Psoas muscle (tissue), 8 donors: ENCODE data around the gene NEMF. TPM values are rescaled to one million over a fixed set of nuclear protein-coding genes. Genes with fewer than 3 reads are reported as not detected.
A peak's percentile ranks its signal among the peaks of the same experiment; 100 is the strongest.
"Not testable (repeated sequence)": the region's sequence is repeated elsewhere in the genome, so short reads cannot be mapped to it uniquely, and the experiment has no call there.

Source experiments
- ATAC-seq, 4 donors: fragments of 200-7000 bp; cut with Tn5 transposase; one replicate each; pipeline ENCODE4 v1.9.1; 2020; ENCODE audit warnings: moderate library complexity in 3 of 4, mild to moderate bottlenecking in 2 of 4
- DNase-seq, 2 donors: peaks; one replicate each; pipeline ENCODE4 v3.0.0-alpha.2; 2020
- H3K27ac ChIP-seq: fragments of 200-600 bp; one replicate; pipeline ENCODE4 v1.8.0; 2022
- H3K27me3 ChIP-seq, 3 donors: fragments of 200-600 bp in 1 of 3; one replicate each; pipeline versions ENCODE4 v1.6.1 to v1.8.0; 2013 to 2022; ENCODE audit warnings: low read length in 2 of 3, mild to moderate bottlenecking in 2 of 3, moderate library complexity in 1 of 3; ENCODE audit not compliant: insufficient read depth in 3 of 3
- H3K36me3 ChIP-seq, 2 donors: fragments of 200-600 bp in 1 of 2; one replicate each; pipeline versions ENCODE4 v1.6.1 to v1.8.0; 2013 to 2022; ENCODE audit warnings: low read depth in 1 of 2, mild to moderate bottlenecking in 1 of 2, moderate library complexity in 1 of 2; ENCODE audit not compliant: insufficient read depth in 1 of 2
- H3K4me1 ChIP-seq: fragments of 200-600 bp; one replicate; pipeline ENCODE4 v1.8.0; 2022
- H3K4me3 ChIP-seq: fragments of 200-600 bp; one replicate; pipeline ENCODE4 v1.8.0; 2022; ENCODE audit warnings: mild to moderate bottlenecking
- H3K9me3 ChIP-seq: fragments of 200-600 bp; one replicate; pipeline ENCODE4 v1.8.0; 2022
- WGBS, 3 donors: extraction: QIAGEN DNeasy Blood & Tissue Kit; methylation state at CpG; one replicate each; pipeline versions ENCODE4 v1.1.6 to v1.1.7; 2013; 5-methylcytosine and 5-hydroxymethylcytosine counted together
- intact Hi-C, 2 donors: fragments of 100-400 bp; cut with DNase I; formaldehyde crosslinking; loops; one replicate each; pipeline versions ENCODE4 v1.11.0 to v1.14.2; 2022
- polyA plus RNA-seq, 3 donors: library from polyadenylated mRNA; stranded (reverse); fragments of 200-250 nt; gene quantifications; one replicate each; pipeline ENCODE4 v1.2.3, GENCODE V29; 2013
- total RNA-seq, 4 donors: library from RNA; stranded (reverse); fragmentation: NEBNext Ultra II Directional in 2 of 4; extraction: Animal tissue kit (Norgen Biotek cat#: 25700) in 2 of 4; gene quantifications; one replicate each; pipeline versions ENCODE4 v1.2.1 to v1.2.4, GENCODE V29; 2021 to 2023
- TF ChIP-seq, protein P1 (sequence below): fragments of 200-600 bp; IDR thresholded peaks from one replicate; pipeline ENCODE4 v1.8.0; 2022; ENCODE audit warnings: antibody characterized with exemption
- donor health status: healthy with polysubstance abuse.
- donor health status: DM: no; HTN: no; CAD: no; lungs with moderate emphysema.
- donor health status: Bipolar disorder and iron deficiency.
- donor health status: healthy.
- donor health status: DM: yes; HTN: yes; CAD: no.
- donor health status: DM: no; HTN: no; CAD: no.
- donor health status: DM: no; HTN: no; CAD: no.
- donor health status: DM: yes; HTN: yes; CAD: no.

Gene NEMF
- total and polyA plus RNA-seq, 7 donors: 20.5 to 68.3 (median 52.8) TPM

DNA sequence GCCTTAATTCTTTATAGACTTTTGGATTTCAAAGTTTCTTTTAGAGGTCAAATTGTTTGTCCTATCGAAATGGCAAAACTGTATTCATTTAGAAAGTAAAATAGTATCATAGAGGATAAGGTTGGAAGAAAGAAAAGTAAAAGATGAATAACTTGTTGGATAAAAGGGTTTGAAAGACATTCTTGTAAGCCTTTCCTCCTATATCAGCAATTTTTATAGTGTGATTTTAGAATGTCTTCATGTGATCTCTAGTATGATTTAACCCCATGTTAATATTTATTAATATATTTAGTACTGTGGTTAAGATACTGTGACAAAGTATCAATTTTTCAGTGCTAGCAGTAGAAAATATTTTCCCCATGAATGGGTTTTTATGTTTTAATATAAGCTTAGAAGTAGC, 44.8 kb upstream of the NEMF start:
- 32 to 51% (median 50%) methylated on average over 1 of the region's 1 CpG for WGBS, 3 donors
- TF ChIP-seq, protein P1, sequence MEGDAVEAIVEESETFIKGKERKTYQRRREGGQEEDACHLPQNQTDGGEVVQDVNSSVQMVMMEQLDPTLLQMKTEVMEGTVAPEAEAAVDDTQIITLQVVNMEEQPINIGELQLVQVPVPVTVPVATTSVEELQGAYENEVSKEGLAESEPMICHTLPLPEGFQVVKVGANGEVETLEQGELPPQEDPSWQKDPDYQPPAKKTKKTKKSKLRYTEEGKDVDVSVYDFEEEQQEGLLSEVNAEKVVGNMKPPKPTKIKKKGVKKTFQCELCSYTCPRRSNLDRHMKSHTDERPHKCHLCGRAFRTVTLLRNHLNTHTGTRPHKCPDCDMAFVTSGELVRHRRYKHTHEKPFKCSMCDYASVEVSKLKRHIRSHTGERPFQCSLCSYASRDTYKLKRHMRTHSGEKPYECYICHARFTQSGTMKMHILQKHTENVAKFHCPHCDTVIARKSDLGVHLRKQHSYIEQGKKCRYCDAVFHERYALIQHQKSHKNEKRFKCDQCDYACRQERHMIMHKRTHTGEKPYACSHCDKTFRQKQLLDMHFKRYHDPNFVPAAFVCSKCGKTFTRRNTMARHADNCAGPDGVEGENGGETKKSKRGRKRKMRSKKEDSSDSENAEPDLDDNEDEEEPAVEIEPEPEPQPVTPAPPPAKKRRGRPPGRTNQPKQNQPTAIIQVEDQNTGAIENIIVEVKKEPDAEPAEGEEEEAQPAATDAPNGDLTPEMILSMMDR: no peak
- H3K4me3 ChIP-seq: peak overlapping the region; percentile 90

GRCh38 chr14:49896966-49897365, 44.4 kb upstream of the NEMF start:
- intact Hi-C loops: no loop called here
- WGBS, 3 donors: 29 to 51% (median 32%) methylated on average over 5 of the region's 5 CpGs
- peak overlapping the region; percentile 90 for H3K4me3 ChIP-seq
- DNase-seq: no peak
- H3K27ac ChIP-seq: peak overlapping the region; percentile 99
- H3K36me3 ChIP-seq: peaks cover 0 to 16% of the 10 kb centered on the region in 2 donors
- H3K4me1 ChIP-seq: peaks cover 40% of the 10 kb centered on the region
- no peak for ATAC-seq
- no peaks in the 10 kb centered on the region for H3K9me3 ChIP-seq
- TF ChIP-seq, protein P1: no peak
- no peaks in the 10 kb centered on the region for H3K27me3 ChIP-seq

More for the DNA sequence above, 44.8 kb upstream of the NEMF start:
- peak overlapping the region; percentile 99 for H3K27ac ChIP-seq
- no peaks in the 10 kb centered on the region for H3K9me3 ChIP-seq
- peaks cover 39% of the 10 kb centered on the region for H3K4me1 ChIP-seq
- no peak for ATAC-seq
- H3K36me3 ChIP-seq: peaks cover 0 to 16% of the 10 kb centered on the region in 2 donors
- H3K27me3 ChIP-seq: no peaks in the 10 kb centered on the region
- intact Hi-C loops: no loop called here
- DNase-seq: no peak

GRCh38 chr14:49896272-49896671, 43.7 kb upstream of the NEMF start:
- intact Hi-C loops, ATAC-seq, H3K27me3 ChIP-seq, DNase-seq, H3K9me3 ChIP-seq: not testable (repeated sequence)
- Histone ChIP-seq H3K36me3 (peaks cover 0 to 16% of the 10 kb centered on the region in 2 donors), H3K4me1 (peaks cover 45% of the 10 kb centered on the region), H3K4me3 (peak overlapping the region; percentile 90), H3K27ac (peak overlapping the region; percentile 99)

GRCh38 chr14:49895480-49895879, 42.9 kb upstream of the NEMF start:
- Histone ChIP-seq H3K4me1 (peaks cover 45% of the 10 kb centered on the region), H3K36me3 (peaks cover 0 to 16% of the 10 kb centered on the region in 2 donors), H3K4me3 (peak overlapping the region; percentile 90), H3K27ac (peak overlapping the region; percentile 99), H3K9me3 (no peaks in the 10 kb centered on the region), H3K27me3 (no peaks in the 10 kb centered on the region)
- WGBS, 3 donors: 32 to 44% (median 34%) methylated on average over 4 of the region's 4 CpGs
- intact Hi-C loops: no loop called here
- TF ChIP-seq, protein P1: no peak
- DNase-seq (no peak), ATAC-seq (no peak)

- peaks cover 45% of the 10 kb centered on the region for H3K4me1 ChIP-seq
These were observed 41.9 kb upstream of the NEMF start for GRCh38 chr14:49894214-49895107.

More at GRCh38 chr14:49894214-49895107, 41.9 kb upstream of the NEMF start:
- H3K27me3 ChIP-seq, intact Hi-C loops, ATAC-seq, H3K9me3 ChIP-seq, DNase-seq: not testable (repeated sequence)
- H3K27ac ChIP-seq: peak overlapping the region; percentile 99
- 6 to 12% (median 10%) methylated on average over 8 of the region's 8 CpGs for WGBS, 3 donors
- H3K4me3 ChIP-seq: peak overlapping the region; percentile 90
- peaks cover 0 to 16% of the 10 kb centered on the region in 2 donors for H3K36me3 ChIP-seq
